T-helper 2 cell treated with Interferon-gamma antibody and Interleukin-4, amounts not matched to agents 5 μg/mL and 100 μg/mL, for 36 hours (primary cell): ENCODE results near the gene NPHS1.

Source experiments
- DNase-seq: peaks from one replicate; pipeline ENCODE4 v3.0.0; 2021; ENCODE audit warnings: low spot score
- H3K27ac Mint-ChIP-seq: one replicate; pipeline ENCODE4 v1.8.0; 2021; ENCODE audit warnings: mild to moderate bottlenecking, mixed read lengths
- H3K27me3 Mint-ChIP-seq: one replicate; pipeline ENCODE4 v1.8.0; 2021; ENCODE audit warnings: low read depth, mixed read lengths
- H3K36me3 Mint-ChIP-seq: one replicate; pipeline ENCODE4 v1.8.0; 2021; ENCODE audit warnings: low read depth, mixed read lengths
- H3K4me1 Mint-ChIP-seq: one replicate; pipeline ENCODE4 v1.8.0; 2021; ENCODE audit warnings: low read depth, mixed read lengths
- H3K4me3 Mint-ChIP-seq: one replicate; pipeline ENCODE4 v1.8.0; 2022; ENCODE audit warnings: mild to moderate bottlenecking, moderate library complexity, mixed read lengths
- H3K9me3 Mint-ChIP-seq: one replicate; pipeline ENCODE4 v1.8.0; 2021; ENCODE audit warnings: mixed read lengths

Gene NPHS1

DNA sequence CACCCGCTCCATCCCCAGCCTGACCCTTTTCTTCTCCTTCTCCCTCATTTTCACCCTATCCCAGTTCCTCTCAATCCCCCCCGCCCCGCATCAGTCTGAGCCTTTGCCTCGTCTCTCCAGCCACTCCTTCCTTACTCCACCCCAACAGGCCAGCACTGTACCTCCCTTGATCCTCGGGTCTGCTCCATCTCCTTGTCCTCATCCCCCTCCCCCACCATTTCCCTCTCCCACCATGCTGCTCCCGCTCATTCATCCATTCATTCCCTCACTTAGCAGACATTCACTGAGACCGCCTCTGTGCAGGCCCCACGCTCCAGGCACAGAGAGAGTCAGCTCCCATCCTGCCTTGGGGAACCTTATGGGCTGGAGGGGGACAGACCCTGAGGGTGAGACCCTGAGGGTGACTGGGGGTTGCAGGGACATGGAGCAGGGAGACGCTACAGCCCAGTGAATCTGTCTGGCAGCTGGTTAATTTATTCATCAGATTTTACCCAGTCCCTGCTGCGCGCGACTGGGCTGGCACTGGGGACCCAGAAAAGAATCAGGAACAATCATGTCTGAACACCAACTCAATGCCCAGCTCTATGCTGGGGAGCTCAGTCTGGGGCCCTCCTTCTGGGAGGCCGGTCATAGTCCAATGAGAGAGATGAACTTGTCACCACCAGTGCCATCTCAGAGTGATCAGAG lies 76.1 kb downstream of the NPHS1 start:
- no peaks in the 10 kb centered on the region for H3K27me3 Mint-ChIP-seq
- DNase-seq, result no peak
- peak overlapping the region; percentile 88 for H3K4me3 Mint-ChIP-seq
- H3K9me3 Mint-ChIP-seq, result no peaks in the 10 kb centered on the region
- peak overlapping the region; percentile 88 for H3K27ac Mint-ChIP-seq
- peaks cover 18% of the 10 kb centered on the region for H3K4me1 Mint-ChIP-seq
- peaks cover 16% of the 10 kb centered on the region for H3K36me3 Mint-ChIP-seq
